Breast epithelium (tissue), 4 donors: ENCODE data around the gene SPAAR. TPM values are rescaled to one million over a fixed set of nuclear protein-coding genes. Genes with fewer than 3 reads are reported as not detected.
A peak's percentile ranks its signal among the peaks of the same experiment; 100 is the strongest.

Source experiments
- DNase-seq, 2 donors: peaks; one replicate each; pipeline ENCODE4 v3.0.0-alpha.2; 2019; ENCODE audit warnings: low spot score in 2 of 2
- H3K27ac ChIP-seq, 2 donors: fragments of 200-600 bp; sonication (generic) in 1 of 2; one replicate each; pipeline ENCODE4 v1.5.1; 2016 to 2019; ENCODE audit warnings: mild to moderate bottlenecking in 1 of 2
- H3K27me3 ChIP-seq, 2 donors: fragments of 200-600 bp; sonication (generic) in 1 of 2; one replicate each; pipeline versions ENCODE4 v1.5.1 to v1.6.0; 2017 to 2019; ENCODE audit warnings: control low read depth in 1 of 2, mild to moderate bottlenecking in 1 of 2
- H3K36me3 ChIP-seq: fragments of 200-600 bp; one replicate; pipeline ENCODE4 v1.5.1; 2019
- H3K4me1 ChIP-seq, 2 donors: fragments of 200-600 bp; sonication (generic); one replicate each; pipeline ENCODE4 v1.5.1; 2016 to 2019; ENCODE audit warnings: control low read depth in 1 of 2
- H3K4me3 ChIP-seq, 3 donors: fragments of 200-600 bp; sonication (generic); 1 replicate in 2 of 3; 2 replicates in 1 of 3; pipeline ENCODE4 v1.5.1; 2016 to 2019; ENCODE audit warnings: mild to moderate bottlenecking in 3 of 3, moderate library complexity in 2 of 3
- H3K9me3 ChIP-seq, 2 donors: fragments of 200-600 bp; sonication (generic) in 1 of 2; one replicate each; pipeline ENCODE4 v1.5.1; 2016 to 2019; ENCODE audit warnings: control low read depth in 1 of 2
- POLR2A ChIP-seq: fragments of 450-650 bp; IDR thresholded peaks from one replicate; pipeline ENCODE4 v1.6.1; 2016; ENCODE audit warnings: antibody characterized with exemption, mild to moderate bottlenecking, moderate library complexity
- POLR2AphosphoS5 ChIP-seq, 3 donors: sonication (generic); formaldehyde crosslinking; IDR thresholded peaks; one replicate each; pipeline ENCODE4 v1.6.1; 2017; ENCODE audit warnings: antibody characterized with exemption in 3 of 3
- intact Hi-C: fragments of 100-400 bp; cut with DNase I; formaldehyde crosslinking; loops from one replicate; pipeline ENCODE4 v1.15.1; 2023; ENCODE audit warnings: low total_unique reads
- total RNA-seq, 3 donors: library from RNA; depleted of rRNA; stranded (reverse); fragments of >200 nt; gene quantifications; one replicate each; pipeline ENCODE4 v1.1.0, GENCODE V29; 2016
- TF ChIP-seq, protein P1 (sequence below), 3 donors: fragments of 450-650 bp; IDR thresholded peaks; one replicate each; pipeline ENCODE4 v1.5.1; 2016 to 2017; ENCODE audit warnings: antibody characterized with exemption in 3 of 3, mild to moderate bottlenecking in 3 of 3, moderate library complexity in 3 of 3

The SPAAR gene
- total RNA-seq, 3 donors from 2014 or later = 4.8 to 13.4 (median 8.6) TPM

- DNase-seq = peak in 1 of 2 donors; percentile 79
- Histone ChIP-seq H3K27ac (peak overlapping the region; percentile 95 to 100), H3K4me1 (peaks cover 47 to 65% of the 10 kb centered on the region in 2 donors), H3K27me3 (no peaks in the 10 kb centered on the region), H3K36me3 (no peaks in the 10 kb centered on the region), H3K4me3 (peak overlapping the region; percentile 43 to 62 (median 47)), H3K9me3 (no peaks in the 10 kb centered on the region)
- intact Hi-C loops = no loop called here
- no peak for TF ChIP-seq POLR2AphosphoS5 (IDR thresholded peaks at IDR 0.05)
- TF ChIP-seq POLR2A = no peak
- TF ChIP-seq, protein P1, sequence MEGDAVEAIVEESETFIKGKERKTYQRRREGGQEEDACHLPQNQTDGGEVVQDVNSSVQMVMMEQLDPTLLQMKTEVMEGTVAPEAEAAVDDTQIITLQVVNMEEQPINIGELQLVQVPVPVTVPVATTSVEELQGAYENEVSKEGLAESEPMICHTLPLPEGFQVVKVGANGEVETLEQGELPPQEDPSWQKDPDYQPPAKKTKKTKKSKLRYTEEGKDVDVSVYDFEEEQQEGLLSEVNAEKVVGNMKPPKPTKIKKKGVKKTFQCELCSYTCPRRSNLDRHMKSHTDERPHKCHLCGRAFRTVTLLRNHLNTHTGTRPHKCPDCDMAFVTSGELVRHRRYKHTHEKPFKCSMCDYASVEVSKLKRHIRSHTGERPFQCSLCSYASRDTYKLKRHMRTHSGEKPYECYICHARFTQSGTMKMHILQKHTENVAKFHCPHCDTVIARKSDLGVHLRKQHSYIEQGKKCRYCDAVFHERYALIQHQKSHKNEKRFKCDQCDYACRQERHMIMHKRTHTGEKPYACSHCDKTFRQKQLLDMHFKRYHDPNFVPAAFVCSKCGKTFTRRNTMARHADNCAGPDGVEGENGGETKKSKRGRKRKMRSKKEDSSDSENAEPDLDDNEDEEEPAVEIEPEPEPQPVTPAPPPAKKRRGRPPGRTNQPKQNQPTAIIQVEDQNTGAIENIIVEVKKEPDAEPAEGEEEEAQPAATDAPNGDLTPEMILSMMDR (IDR thresholded peaks at IDR 0.05) = no peak
Observed at GRCh38 chr9:35906923-35907699, 2.2 kb upstream of the SPAAR start.

- Histone ChIP-seq H3K27ac (peak overlapping the region; percentile 95 to 100), H3K4me3 (peak overlapping the region; percentile 43 to 62 (median 47)), H3K9me3 (no peaks in the 10 kb centered on the region), H3K4me1 (peaks cover 47 to 65% of the 10 kb centered on the region in 2 donors), H3K36me3 (no peaks in the 10 kb centered on the region), H3K27me3 (no peaks in the 10 kb centered on the region)
- DNase-seq = peak in 1 of 2 donors; percentile 76
- intact Hi-C loops = no loop called here
- TF ChIP-seq POLR2AphosphoS5 (IDR thresholded peaks at IDR 0.05) (peak in 2 of 3 donors; percentile 23 to 50), POLR2A (no peak)
- TF ChIP-seq, protein P1 (IDR thresholded peaks at IDR 0.05) = no peak
Observed at GRCh38 chr9:35907711-35908503, 1.4 kb upstream of the SPAAR start.

- Histone ChIP-seq H3K4me3 (peak overlapping the region in 2 of 3 donors; percentile 43 to 62), H3K27me3 (no peaks in the 10 kb centered on the region), H3K27ac (peak overlapping the region; percentile 95 to 100), H3K4me1 (peaks cover 47 to 62% of the 10 kb centered on the region in 2 donors), H3K36me3 (no peaks in the 10 kb centered on the region), H3K9me3 (no peaks in the 10 kb centered on the region)
- DNase-seq = no peak
- TF ChIP-seq POLR2AphosphoS5 (IDR thresholded peaks at IDR 0.05) (no peak), POLR2A (no peak)
- TF ChIP-seq, protein P1 (IDR thresholded peaks at IDR 0.05) = no peak
- intact Hi-C loops = no loop called here
Observed at GRCh38 chr9:35908504-35909125, 675 bp upstream of the SPAAR start.

DNA sequence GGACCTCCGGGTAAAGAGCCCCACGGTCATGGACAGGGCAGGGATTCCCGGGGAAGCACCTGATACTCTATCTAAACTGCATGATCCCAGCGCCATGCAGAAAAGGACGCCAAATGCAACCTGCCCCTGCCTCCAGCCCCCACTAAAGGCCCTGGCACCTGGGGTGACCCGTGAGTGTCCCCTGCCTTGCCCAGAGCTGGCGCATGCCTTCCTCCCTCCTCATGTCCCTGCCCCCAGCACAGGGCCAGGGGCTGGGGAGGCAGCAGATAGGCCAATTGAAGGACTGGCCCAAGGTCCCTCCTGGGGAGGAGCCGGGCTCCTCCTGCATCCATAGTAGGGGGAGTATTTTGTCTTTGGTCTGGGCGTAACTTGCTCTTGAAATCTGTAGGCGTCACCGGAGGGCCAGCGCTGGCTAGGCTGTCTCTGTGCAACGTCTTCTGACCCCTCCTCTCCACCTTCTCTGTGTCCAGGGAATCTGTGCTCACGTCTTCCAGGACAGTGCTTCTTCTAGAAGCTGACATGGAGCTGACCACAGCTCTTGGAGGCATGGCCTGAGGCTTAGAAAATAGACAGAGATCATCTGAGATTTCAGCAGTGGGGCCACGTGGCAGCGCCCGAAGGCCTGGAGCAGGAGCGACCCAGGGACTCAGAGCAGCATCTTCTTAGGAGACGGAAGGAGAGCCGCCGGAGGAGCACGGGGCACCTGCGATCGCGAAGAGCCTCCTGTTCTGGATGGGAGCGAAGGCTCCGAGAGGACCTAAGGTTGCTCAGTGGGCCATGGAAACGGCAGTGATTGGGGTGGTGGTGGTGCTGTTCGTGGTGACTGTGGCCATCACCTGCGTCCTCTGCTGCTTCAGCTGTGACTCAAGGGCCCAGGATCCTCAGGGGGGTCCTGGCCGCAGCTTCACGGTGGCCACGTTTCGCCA, 660 bp downstream of the SPAAR start:
- intact Hi-C loops = loop anchor here (5.0 kb wide), 1 partner anchor 1788 kb away; no protein-coding TSS in a partner anchor
- H3K27me3 ChIP-seq = no peaks in the 10 kb centered on the region
- H3K4me3 ChIP-seq = peak overlapping the region; percentile 6 to 54 (median 17)
- H3K36me3 ChIP-seq = no peaks in the 10 kb centered on the region
- peak overlapping the region; percentile 95 to 100 for H3K27ac ChIP-seq
- no peaks in the 10 kb centered on the region for H3K9me3 ChIP-seq
- DNase-seq = no peak
- H3K4me1 ChIP-seq = peaks cover 43 to 56% of the 10 kb centered on the region in 2 donors
- TF ChIP-seq, protein P1 (IDR thresholded peaks at IDR 0.05) = no peak
- TF ChIP-seq POLR2A (no peak), POLR2AphosphoS5 (IDR thresholded peaks at IDR 0.05) (no peak)
